DMS79 treated with DMSO at 0.1 percent for 48 hours (cell line): ENCODE measurements around the gene FANK1.
"Not testable (repeated sequence)": the region's sequence is repeated elsewhere in the genome, so short reads cannot be mapped to it uniquely, and the experiment has no call there.

ENCODE experiments used
- DNase-seq: peaks from one replicate; lab custom pipeline; 2025; lab: John Stamatoyannopoulos, UW

Gene FANK1

DNA sequence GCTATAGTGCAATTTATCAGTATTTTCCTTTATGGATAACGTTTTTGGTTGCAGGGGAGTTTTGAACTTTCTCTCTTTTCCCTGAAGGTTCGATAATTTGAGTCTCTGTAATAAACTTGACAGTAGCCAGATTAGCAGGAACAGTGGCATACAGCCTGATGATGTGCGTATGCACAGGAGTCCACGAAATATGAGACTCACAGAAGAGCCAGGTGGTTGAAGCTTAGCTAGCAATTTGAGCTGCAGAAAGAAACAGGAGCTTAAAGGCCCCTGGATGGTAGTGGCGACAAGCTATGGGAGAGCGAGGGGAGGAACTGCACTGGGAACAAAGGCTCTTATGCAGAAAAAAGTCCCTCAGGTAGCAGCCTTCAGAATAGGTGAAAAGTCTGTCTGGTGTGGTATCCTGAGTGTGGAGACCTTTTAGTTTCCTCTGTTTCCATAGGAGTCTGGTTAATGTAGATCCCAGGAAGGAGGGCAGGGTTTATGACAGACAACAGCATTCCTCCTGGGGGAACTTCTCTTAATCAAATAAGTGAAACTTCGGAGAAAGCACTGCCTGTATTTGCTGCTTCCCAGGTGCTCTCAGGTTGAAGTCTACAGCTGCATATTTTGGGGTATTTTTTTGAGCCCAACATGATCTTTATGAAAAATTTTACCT is 32.7 kb downstream of the FANK1 start:
- no peak for DNase-seq

GRCh38 chr10:125929618-125930017 is 33.3 kb downstream of the FANK1 start:
- no peak for DNase-seq

- no peak for DNase-seq
Observed at GRCh38 chr10:125933693-125934092, 37.3 kb downstream of the FANK1 start.

DNA sequence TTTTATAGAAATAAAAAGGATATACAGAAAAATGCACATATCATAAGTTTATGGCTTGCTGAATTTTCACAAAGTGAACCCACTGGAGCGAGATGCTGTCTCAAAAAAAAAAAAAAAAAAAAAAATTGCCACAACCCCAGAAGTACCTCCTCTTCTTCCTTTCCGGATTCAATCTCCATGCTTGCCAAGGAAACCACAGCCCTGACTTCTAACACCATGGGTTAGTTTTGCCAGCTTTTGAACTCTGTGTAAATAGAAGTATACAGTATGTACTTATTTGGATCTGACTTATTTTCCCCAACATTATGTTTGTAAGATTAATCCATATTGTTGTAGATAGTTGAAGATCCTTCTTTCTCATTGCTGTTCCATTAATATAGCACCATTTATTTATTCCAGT is 40.0 kb downstream of the FANK1 start:
- no peak for DNase-seq

GRCh38 chr10:125940515-125940914 is 44.2 kb downstream of the FANK1 start:
- DNase-seq = no peak

DNA sequence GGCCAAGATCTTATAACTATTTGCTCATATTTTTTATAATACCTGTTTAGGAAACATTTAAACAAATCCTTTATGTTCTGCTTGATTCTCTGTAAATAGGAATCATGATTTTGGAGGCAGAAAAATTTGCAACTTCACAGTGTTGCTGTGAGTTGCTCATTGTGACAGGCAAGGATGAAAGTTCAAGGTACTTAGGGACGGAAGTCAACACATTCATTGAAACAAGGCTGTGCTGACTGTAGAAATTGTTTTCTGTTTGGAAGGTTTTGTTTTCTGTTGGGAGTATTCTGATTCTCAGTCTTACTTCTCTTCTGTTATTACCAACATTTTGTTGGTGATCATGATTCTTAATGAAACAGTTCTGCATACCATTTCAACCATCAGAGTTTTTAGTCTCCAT is 54.9 kb downstream of the FANK1 start:
- DNase-seq = no peak

- DNase-seq = no peak
Observed at GRCh38 chr10:125953778-125954385, 57.5 kb downstream of the FANK1 start.

- no peak for DNase-seq
Observed at GRCh38 chr10:125955766-125956165, 59.4 kb downstream of the FANK1 start.

- no peak for DNase-seq
Observed at GRCh38 chr10:125961743-125962142, 65.4 kb downstream of the FANK1 start.

- DNase-seq = no peak
Observed at GRCh38 chr10:125962200-125962599, 65.8 kb downstream of the FANK1 start.

GRCh38 chr10:125964558-125964957 is 68.2 kb downstream of the FANK1 start:
- DNase-seq = no peak

- DNase-seq = no peak
Observed at GRCh38 chr10:125967533-125967932, 71.2 kb downstream of the FANK1 start.

DNA sequence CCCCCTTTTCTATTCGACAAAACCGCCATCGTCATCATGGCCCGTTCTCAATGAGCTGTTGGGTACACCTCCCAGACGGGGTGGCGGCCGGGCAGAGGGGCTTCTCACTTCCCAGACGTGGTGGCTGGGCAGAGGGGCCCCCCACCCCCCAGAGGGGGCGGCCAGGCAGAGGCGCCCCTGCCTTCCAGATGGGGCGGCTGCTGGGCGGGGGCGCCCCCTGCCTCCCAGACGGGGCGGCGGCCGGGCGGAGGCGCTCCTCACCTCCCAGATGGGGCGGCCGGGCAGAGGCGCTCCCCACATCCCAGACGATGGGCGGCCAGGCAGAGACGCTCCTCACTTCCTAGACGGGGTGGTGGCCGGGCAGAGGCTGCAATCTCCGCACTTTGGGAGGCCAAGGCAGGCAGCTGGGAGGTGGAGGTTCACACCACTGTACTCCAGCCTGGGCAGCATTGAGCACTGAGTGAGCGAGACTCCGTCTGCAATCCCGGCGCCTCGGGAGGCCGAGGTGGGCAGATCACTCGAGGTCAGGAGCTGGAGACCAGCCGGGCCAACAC is 73.8 kb downstream of the FANK1 start:
- not testable (repeated sequence) for DNase-seq

DNA sequence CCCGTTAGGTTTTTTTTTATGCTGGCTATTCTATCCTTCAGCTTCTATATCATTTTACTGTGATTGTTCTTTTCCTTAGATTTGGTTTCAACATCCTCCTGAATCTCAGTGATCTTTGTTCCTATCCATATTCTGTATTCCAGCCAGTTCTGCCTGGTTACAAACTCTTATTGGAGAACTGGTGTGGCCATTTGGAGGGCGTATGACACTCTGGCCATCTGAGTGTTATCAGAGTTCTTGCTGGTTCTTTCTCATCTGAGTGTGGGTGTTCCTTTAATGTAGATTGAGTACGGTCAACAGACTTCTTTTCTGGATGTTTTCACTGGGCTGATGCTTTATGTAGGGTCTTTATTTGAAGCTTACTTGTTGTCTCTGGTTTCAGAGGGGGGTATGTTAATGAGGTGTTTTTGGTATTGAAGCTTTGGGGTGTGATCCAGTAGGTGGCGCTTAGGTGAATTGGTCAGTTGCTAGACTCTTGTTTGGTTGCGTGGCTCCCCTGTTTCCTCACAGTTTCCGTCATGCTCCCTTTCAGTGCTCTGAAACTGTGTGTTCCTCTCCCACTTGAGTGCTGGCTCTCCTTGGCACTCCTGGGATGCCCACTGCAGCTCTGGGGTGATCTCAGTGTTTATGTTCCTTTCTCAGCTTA is 80.7 kb downstream of the FANK1 start:
- DNase-seq = no peak

- DNase-seq = no peak
Observed at GRCh38 chr10:125979976-125980375, 83.6 kb downstream of the FANK1 start.

GRCh38 chr10:125980521-125981035 is 84.2 kb downstream of the FANK1 start:
- DNase-seq = no peak

GRCh38 chr10:125982260-125982948 is 86.0 kb downstream of the FANK1 start:
- peak; percentile 16 for DNase-seq

DNA sequence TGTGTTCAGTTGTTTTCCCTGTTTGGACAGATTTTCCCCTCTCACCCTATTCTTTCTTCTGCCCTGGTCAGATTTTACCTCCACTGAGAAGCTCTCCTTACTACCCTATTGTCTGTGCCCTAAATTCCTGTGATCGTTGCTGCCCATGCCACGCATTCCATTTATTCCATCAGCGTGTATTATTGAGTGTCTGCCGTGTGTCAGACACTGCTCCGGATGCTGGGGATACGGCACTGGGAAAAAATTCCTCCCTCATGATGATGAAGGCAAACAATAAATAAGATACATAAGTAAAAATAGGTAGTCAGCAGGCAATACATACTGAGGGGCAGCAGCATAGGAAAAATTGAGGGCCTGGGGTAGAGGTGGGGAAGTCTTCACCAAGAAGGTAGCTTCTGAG is 86.8 kb downstream of the FANK1 start:
- no peak for DNase-seq

DNA sequence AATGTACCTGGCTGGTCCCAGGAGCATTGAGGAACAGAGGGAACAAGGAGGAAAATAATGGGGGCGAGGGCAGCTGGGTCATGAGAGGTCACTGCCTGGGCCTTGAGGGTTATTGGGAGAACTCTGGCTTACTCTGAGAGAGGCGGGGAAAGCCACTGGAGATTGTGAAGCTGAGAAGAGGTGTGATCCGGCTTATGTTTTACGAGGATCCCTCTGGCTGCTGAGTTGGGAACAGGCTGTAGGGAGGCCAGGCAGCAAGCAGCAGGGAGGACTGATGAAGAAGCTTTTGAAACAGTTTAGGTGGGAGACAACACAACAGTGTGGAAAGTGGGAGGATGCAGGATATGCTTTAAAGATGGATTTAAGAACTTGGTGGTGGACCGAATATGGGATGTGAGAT is 87.3 kb downstream of the FANK1 start:
- DNase-seq = no peak

GRCh38 chr10:125984346-125984745 is 88.0 kb downstream of the FANK1 start:
- DNase-seq = no peak

- DNase-seq = no peak
Observed at GRCh38 chr10:125984865-125985495, 88.6 kb downstream of the FANK1 start.
